ENCODE data around the gene FAM153A.
"Not testable (repeated sequence)": the region's sequence is repeated elsewhere in the genome, so short reads cannot be mapped to it uniquely, and the experiment has no call there.

The FAM153A gene

DNA sequence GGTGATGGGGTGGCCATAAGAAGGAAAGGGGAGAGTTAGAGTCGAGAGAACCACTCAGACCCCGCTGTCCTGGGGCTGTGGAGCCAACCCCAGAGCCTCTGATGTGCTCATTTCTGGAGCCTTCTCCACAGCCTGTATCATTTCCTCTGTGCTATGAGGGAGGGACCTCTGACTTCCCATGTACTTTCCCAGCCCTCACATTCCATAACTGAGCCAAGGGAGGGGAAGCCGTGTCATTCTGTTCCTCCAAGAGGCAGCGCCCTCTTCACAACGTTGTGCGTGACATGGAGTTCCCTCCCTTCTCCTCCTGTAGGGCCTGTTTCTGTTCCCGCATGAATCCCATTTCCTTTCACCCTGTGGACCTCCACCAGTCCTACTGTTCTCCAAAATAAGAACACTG is 57.8 kb downstream of the FAM153A start:
- not testable (repeated sequence) for H3K27ac ChIP-seq

- H3K27ac ChIP-seq, result not testable (repeated sequence)
These were observed 58.7 kb downstream of the FAM153A start for GRCh38 chr5:177723831-177724485.

DNA sequence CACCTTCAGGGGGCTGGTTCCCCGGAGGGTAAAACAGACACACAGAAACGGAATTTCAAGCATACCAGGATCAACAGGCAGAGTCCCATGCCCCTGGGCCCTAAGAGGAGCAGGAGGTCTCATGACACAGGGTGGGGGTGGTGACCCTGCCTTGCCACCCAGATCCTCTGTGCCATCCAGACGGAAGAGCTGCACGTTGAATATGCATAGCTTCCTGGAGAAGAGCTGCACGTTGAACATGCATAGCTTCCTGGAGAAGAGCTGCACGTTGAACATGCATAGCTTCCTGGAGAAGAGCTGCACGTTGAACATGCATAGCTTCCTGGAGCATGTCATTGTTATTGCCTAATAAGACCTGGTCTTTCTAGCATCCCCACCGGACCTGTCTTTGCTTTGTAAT is 59.9 kb downstream of the FAM153A start:
- not testable (repeated sequence) for H3K27ac ChIP-seq

- not testable (repeated sequence) for H3K27ac ChIP-seq
These were observed 62.7 kb downstream of the FAM153A start for GRCh38 chr5:177719989-177720388.

GRCh38 chr5:177715423-177715822 is 67.3 kb downstream of the FAM153A start:
- H3K27ac ChIP-seq, result not testable (repeated sequence)

DNA sequence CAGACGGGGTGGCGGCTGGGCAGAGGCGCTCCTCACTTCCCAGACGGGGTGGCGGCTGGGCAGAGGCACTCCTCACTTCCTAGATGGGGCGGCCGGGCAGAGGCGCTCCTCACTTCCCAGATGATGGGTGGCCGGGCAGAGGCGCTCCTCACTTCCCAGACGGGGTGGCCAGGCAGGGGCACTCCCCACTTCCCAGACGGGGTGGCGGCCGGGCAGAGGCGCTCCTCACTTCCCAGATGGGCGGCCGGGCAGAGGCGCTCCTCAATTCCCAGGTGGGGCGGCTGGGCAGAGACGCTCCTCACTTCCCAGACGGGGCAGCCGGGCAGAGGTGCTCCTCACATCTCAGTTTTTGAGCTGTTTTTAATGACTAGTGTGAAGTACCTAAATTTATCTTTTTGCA is 86.6 kb downstream of the FAM153A start:
- H3K27ac ChIP-seq, result not testable (repeated sequence)

- not testable (repeated sequence) for H3K27ac ChIP-seq
These were observed 87.3 kb downstream of the FAM153A start for GRCh38 chr5:177695356-177695930.

- H3K27ac ChIP-seq, result not testable (repeated sequence)
These were observed 88.2 kb downstream of the FAM153A start for GRCh38 chr5:177694518-177694835.

DNA sequence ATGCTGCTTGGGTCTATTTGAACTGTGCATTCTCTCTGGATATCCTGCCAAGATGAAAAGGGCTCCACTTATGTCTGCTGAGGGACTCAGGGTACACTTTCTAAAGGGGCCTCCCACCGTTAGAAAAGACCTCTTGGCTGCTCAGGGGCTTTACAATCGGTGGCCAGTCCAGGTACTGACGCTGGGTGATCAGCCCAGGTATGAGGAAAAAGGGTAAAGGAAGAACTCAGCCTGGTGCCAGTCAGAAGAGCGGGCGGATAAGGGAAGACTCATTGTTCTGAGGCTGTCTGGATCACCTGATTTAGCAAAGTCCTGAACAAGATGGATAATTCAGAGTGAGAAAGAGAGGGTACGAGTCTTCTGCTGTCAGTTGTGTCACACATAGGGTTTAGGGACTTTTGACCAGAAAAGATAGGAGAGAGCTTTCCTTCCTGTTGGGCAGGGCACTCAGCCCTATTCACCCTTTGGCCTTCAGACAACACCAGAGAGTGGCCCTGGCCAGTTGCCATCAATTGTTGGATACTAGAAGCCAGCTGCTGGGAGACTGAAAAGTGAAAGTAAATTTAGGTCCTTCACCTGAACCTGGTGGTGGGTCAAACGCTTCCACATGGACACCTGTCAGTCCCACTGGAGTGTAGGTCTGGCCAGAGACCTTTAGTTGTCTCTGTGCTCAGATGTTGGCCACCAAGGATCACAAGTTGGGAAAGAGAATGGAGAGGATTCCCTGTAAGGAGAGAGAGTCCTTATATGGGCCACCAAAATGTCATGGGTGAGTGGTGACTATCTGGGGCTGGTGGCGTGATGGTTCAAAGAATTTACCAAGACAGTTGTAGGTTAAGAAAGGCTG is 88.8 kb downstream of the FAM153A start:
- H3K27ac ChIP-seq, result not testable (repeated sequence)

DNA sequence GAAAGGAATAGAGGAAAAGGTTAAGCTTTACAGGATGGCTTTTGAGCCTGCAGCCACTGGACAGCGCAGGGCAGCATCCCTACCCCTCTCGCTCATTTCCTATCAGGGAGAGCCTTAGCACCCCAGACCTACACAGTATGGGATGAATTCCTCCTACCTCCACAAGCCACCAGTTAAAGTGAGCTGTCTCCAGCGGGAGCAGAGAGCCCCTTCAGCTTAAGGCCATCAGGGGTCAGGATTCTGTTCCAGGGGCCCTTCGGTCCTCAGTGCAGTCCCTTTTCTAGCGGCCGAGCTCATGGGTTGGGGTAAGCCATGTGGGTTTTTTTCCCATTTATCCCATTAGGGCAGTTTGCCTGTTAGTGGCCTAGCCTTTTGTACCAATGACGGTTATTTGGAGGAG is 89.7 kb downstream of the FAM153A start:
- H3K27ac ChIP-seq, result not testable (repeated sequence)

DNA sequence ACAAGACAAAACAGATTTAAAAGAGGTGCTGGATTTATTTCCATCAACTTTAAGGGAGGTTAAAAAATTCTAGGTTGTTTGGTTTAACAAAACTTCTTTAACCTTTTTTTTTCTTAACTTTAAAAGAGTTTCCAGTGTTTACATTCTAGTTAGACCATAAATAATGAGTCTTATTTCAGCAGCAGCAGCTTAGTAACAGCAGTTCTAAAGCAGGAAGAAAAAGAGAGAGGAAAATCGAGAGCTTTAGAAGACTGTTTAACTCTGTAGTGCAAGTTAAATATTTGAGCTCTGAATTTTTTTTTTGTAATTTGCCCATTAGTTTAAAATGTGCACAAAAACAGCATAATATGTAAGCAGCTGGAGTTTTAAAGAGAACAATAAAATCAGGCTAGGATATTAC is 90.2 kb downstream of the FAM153A start:
- H3K27ac ChIP-seq, result not testable (repeated sequence)

GRCh38 chr5:177689011-177689610 is 93.6 kb downstream of the FAM153A start:
- H3K27ac ChIP-seq, result not testable (repeated sequence)

DNA sequence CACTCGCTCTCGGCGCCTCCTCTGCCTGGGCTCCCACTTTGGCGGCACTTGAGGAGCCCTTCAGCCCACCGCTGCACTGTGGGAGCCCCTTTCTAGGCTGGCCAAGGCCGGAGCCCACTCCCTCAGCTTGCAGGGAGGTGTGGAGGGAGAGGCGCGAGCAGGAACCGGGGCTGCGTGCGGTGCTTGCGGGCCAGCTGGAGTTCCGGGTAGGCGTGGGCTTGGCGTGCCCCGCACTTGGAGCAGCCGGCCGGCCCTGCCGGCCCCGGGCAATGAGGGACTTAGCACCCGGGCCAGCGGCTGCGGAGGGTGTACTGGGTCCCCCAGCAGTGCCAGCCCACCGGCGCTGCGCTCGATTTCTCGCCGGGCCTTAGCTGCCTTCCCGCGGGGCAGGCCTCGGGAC is 94.6 kb downstream of the FAM153A start:
- not testable (repeated sequence) for H3K27ac ChIP-seq

DNA sequence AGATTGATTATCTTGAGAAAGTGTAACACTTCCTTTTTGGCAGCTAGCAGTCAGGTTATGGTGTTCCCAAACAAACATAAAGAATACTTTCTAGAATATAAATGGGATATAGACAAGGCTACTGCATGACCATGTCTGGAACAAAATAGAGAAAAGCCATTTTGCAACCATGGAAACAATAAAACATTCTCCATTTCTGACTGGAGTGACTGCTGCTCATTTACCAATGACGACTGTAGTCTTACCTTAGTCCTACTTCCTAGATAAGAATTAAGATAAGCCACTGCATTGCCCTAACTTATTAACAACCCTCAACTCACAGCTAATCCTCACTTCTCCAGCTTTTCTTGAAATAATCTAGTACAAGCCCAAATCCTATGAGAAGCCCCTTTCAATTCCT is 100.8 kb downstream of the FAM153A start:
- H3K27ac ChIP-seq, result not testable (repeated sequence)
